GM20000 (cell line): ENCODE data around the gene TLX1.
A peak's percentile ranks its signal among the peaks of the same experiment; 100 is the strongest.
"Not testable (repeated sequence)": the region's sequence is repeated elsewhere in the genome, so short reads cannot be mapped to it uniquely, and the experiment has no call there.

ENCODE experiments used
- DNase-seq: peaks from one replicate; pipeline ENCODE4 v3.0.0; 2012; ENCODE audit warnings: low spot score
- CTCF ChIP-seq: IDR thresholded peaks from 2 replicates; pipeline ENCODE4 v1.5.1; 2012; ENCODE audit warnings: mild to moderate bottlenecking, control low read depth; ENCODE audit errors: extremely low read depth, missing control alignments

The TLX1 gene

GRCh38 chr10:101145750-101146391, 14.8 kb downstream of the TLX1 start:
- peak; percentile 19 for DNase-seq
- no peak for TF ChIP-seq CTCF

- TF ChIP-seq CTCF, result no peak
- DNase-seq, result peak; percentile 7
Measured at GRCh38 chr10:101146392-101147251, 15.5 kb downstream of the TLX1 start.

- TF ChIP-seq CTCF, result no peak
- no peak for DNase-seq
Measured at GRCh38 chr10:101151395-101151794, 20.3 kb downstream of the TLX1 start.

GRCh38 chr10:101152316-101152715, 21.2 kb downstream of the TLX1 start:
- no peak for TF ChIP-seq CTCF
- DNase-seq, result no peak

- DNase-seq, result not testable (repeated sequence)
Measured at GRCh38 chr10:101154506-101154905, 23.4 kb downstream of the TLX1 start.

- TF ChIP-seq CTCF, result no peak
- DNase-seq, result no peak
Measured at GRCh38 chr10:101155896-101156295, 24.8 kb downstream of the TLX1 start.

GRCh38 chr10:101157756-101158458, 26.8 kb downstream of the TLX1 start:
- no peak for TF ChIP-seq CTCF
- no peak for DNase-seq
